LNCAP (cell line): ENCODE data around the gene LSP1.

ENCODE experiments used
- CTCF ChIP-seq: fragments of 450-650 bp; IDR thresholded peaks from 2 replicates; pipeline ENCODE4 v1.5.1; 2017; ENCODE audit warnings: mild to moderate bottlenecking

The LSP1 gene

GRCh38 chr11:1836011-1836945 lies 16.6 kb upstream of the LSP1 start:
- TF ChIP-seq CTCF = no peak

- peak; percentile 94 for TF ChIP-seq CTCF
These were observed 15.5 kb upstream of the LSP1 start for GRCh38 chr11:1837171-1838076.

GRCh38 chr11:1838077-1838425 lies 14.8 kb upstream of the LSP1 start:
- peak; percentile 47; the same call in 1 of the 2 replicates for TF ChIP-seq CTCF

GRCh38 chr11:1838426-1839144 lies 14.3 kb upstream of the LSP1 start, which contains the start of gene TNNI2:
TSS of gene TNNI2 (plus strand) at chr11:1838981. CDS start at chr11:1839697, 716 bp downstream.
- TF ChIP-seq CTCF = no peak

GRCh38 chr11:1839204-1839923 lies 13.5 kb upstream of the LSP1 start:
- no peak for TF ChIP-seq CTCF

GRCh38 chr11:1839924-1840779 lies 12.7 kb upstream of the LSP1 start:
- no peak for TF ChIP-seq CTCF
